Keratinocyte (primary cell): ENCODE measurements around the gene GDF9. TPM values are rescaled to one million over a fixed set of nuclear protein-coding genes. Genes with fewer than 3 reads are reported as not detected.

Experiments used
- DNase-seq: peaks from one replicate; pipeline ENCODE4 v3.0.0-alpha.2; 2011; ENCODE audit warnings: low read depth, missing footprints, low spot score
- FAIRE-seq: peaks from 2 replicates; lab custom pipeline; 2011; peaks lifted over from hg19 to GRCh38; lab: Jason Lieb, UNC
- H2AFZ ChIP-seq: 2 replicates; pipeline ENCODE4 v1.6.0; 2012; ENCODE audit warnings: low read length, control low read depth, inconsistent platforms; ENCODE audit not compliant: control insufficient read depth
- H3K27ac ChIP-seq: 2 replicates; pipeline ENCODE4 v1.5.1; 2011; ENCODE audit warnings: low read length; ENCODE audit not compliant: control insufficient read depth, insufficient read depth
- H3K27me3 ChIP-seq: 3 replicates; pipeline ENCODE4 v1.6.0; 2011; ENCODE audit warnings: low read length; ENCODE audit not compliant: control insufficient read depth, insufficient read depth; ENCODE audit errors: extremely low read depth
- H3K36me3 ChIP-seq, 2 experiments: 2 replicates in 1 of 2; 3 replicates in 1 of 2; pipeline ENCODE4 v1.5.1; 2011; ENCODE audit warnings: low read length in 2 of 2, mild to moderate bottlenecking in 1 of 2; ENCODE audit not compliant: control insufficient read depth in 2 of 2, insufficient read depth in 2 of 2; ENCODE audit errors: extremely low read depth in 1 of 2
- H3K4me1 ChIP-seq: 3 replicates; pipeline ENCODE4 v1.5.1; 2011; ENCODE audit warnings: low read length; ENCODE audit not compliant: control insufficient read depth, insufficient read depth; ENCODE audit errors: extremely low read depth
- H3K4me2 ChIP-seq: 3 replicates; pipeline ENCODE4 v1.6.0; 2011; ENCODE audit warnings: low read depth, low read length; ENCODE audit not compliant: control insufficient read depth, insufficient read depth; ENCODE audit errors: extremely low read depth
- H3K4me3 ChIP-seq, 3 experiments: fragments of 200-600 bp in 1 of 3; sonication (generic) in 1 of 3; 2 replicates in 2 of 3; 3 replicates in 1 of 3; pipeline ENCODE4 v1.5.1; 2011 to 2016; ENCODE audit warnings: low read length in 3 of 3, mild to moderate bottlenecking in 3 of 3, control low read depth in 2 of 3, inconsistent platforms in 1 of 3, low read depth in 1 of 3, mixed read lengths in 1 of 3, mixed run types in 1 of 3, moderate library complexity in 1 of 3; ENCODE audit not compliant: control insufficient read depth in 2 of 3, insufficient read depth in 2 of 3; ENCODE audit errors: extremely low read depth in 1 of 3
- H3K79me2 ChIP-seq: 2 replicates; pipeline ENCODE4 v1.6.0; 2012; ENCODE audit warnings: low read length; ENCODE audit not compliant: control insufficient read depth, insufficient read depth
- H3K9ac ChIP-seq: 3 replicates; pipeline ENCODE4 v1.6.0; 2011; ENCODE audit warnings: low read length; ENCODE audit not compliant: control insufficient read depth, insufficient read depth; ENCODE audit errors: extremely low read depth
- H3K9me1 ChIP-seq: 3 replicates; pipeline ENCODE4 v1.6.0; 2011; ENCODE audit warnings: low read length; ENCODE audit not compliant: control insufficient read depth, insufficient read depth; ENCODE audit errors: extremely low read depth
- H3K9me3 ChIP-seq: 2 replicates; pipeline ENCODE4 v1.5.1; 2012; ENCODE audit warnings: low read depth, low read length; ENCODE audit not compliant: control insufficient read depth
- H4K20me1 ChIP-seq: 3 replicates; pipeline ENCODE4 v1.6.0; 2011; ENCODE audit warnings: low read length; ENCODE audit not compliant: control insufficient read depth, insufficient read depth; ENCODE audit errors: extremely low read depth
- EZH2 ChIP-seq: IDR thresholded peaks from one replicate; pipeline ENCODE4 v1.6.1; 2012; ENCODE audit warnings: inconsistent platforms, mild to moderate bottlenecking, low read length, moderate library complexity
- dilution Hi-C: fragments of 300-500 bp; cut with MboI; formaldehyde crosslinking; loops from one replicate; pipeline ENCODE4 v1.7.0; 2020; ENCODE audit warnings: low sequenced_read_pairs; ENCODE audit not compliant: extremely low pct_ligation_motif_present
- polyA plus RNA-seq, 5 experiments: library from polyadenylated mRNA; depleted of rRNA in 3 of 5; stranded (reverse) in 3 of 5; stranded (forward) in 1 of 5; unstranded in 1 of 5; fragments of >200 nt; gene quantifications; 1 replicate in 1 of 5; 2 replicates in 3 of 5; 3 replicates in 1 of 5; pipeline versions ENCODE4 v1.2.1 to v1.2.3, GENCODE V29; 2011 to 2012; ENCODE audit warnings: missing spikeins in 2 of 5, low read depth in 1 of 5, low replicate concordance in 1 of 5
- TF ChIP-seq, protein P1 (sequence below), 3 experiments: IDR thresholded peaks in 1 of 3; conservative IDR thresholded peaks in 1 of 3; optimal IDR thresholded peaks in 1 of 3; 2 replicates in 2 of 3; 3 replicates in 1 of 3; pipeline versions ENCODE3 to v1.5.1; 2011; ENCODE audit warnings: low read length in 3 of 3, mild to moderate bottlenecking in 3 of 3, moderate library complexity in 2 of 3, control low read depth in 1 of 3, inconsistent platforms in 1 of 3; ENCODE audit not compliant: insufficient read depth in 2 of 3; ENCODE audit errors: extremely low read depth in 1 of 3

The GDF9 gene
- polyA plus RNA-seq, 1 donor (not counting 4 experiments of a cell fraction or from before 2014, with no cell fraction given) = 0.21 TPM

- Histone ChIP-seq H3K4me3 (no peak overlapping the region), H3K36me3 (peaks cover 13 to 19% of the 10 kb centered on the region in 2 experiments), H3K4me1 (no peaks in the 10 kb centered on the region), H3K4me2 (no peak overlapping the region), H3K9me3 (no peaks in the 10 kb centered on the region), H3K79me2 (peaks cover 3% of the 10 kb centered on the region), H2AFZ (no peak overlapping the region), H4K20me1 (no peaks in the 10 kb centered on the region), H3K9me1 (no peaks in the 10 kb centered on the region), H3K27me3 (no peaks in the 10 kb centered on the region), H3K27ac (no peak overlapping the region), H3K9ac (no peak overlapping the region)
- FAIRE-seq = no peak
- dilution Hi-C loops = no loop called here
- no peak for DNase-seq
- TF ChIP-seq, protein P1, sequence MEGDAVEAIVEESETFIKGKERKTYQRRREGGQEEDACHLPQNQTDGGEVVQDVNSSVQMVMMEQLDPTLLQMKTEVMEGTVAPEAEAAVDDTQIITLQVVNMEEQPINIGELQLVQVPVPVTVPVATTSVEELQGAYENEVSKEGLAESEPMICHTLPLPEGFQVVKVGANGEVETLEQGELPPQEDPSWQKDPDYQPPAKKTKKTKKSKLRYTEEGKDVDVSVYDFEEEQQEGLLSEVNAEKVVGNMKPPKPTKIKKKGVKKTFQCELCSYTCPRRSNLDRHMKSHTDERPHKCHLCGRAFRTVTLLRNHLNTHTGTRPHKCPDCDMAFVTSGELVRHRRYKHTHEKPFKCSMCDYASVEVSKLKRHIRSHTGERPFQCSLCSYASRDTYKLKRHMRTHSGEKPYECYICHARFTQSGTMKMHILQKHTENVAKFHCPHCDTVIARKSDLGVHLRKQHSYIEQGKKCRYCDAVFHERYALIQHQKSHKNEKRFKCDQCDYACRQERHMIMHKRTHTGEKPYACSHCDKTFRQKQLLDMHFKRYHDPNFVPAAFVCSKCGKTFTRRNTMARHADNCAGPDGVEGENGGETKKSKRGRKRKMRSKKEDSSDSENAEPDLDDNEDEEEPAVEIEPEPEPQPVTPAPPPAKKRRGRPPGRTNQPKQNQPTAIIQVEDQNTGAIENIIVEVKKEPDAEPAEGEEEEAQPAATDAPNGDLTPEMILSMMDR (optimal IDR thresholded peaks at IDR 0.05 in 1 of 3, IDR thresholded peaks at IDR 0.05 in 1 of 3, conservative IDR thresholded peaks at IDR 0.05 in 1 of 3; ENCODE audit: extremely low read depth in 1 of 3, insufficient read depth in 2 of 3, low read length in 3 of 3) = no peak
- no peak for TF ChIP-seq EZH2
Measured at GRCh38 chr5:132901036-132901435, 34.8 kb upstream of the GDF9 start.

- no peaks in the 10 kb centered on the region for H3K9me3 ChIP-seq
- TF ChIP-seq, protein P1 (optimal IDR thresholded peaks at IDR 0.05 in 1 of 3, IDR thresholded peaks at IDR 0.05 in 1 of 3, conservative IDR thresholded peaks at IDR 0.05 in 1 of 3; ENCODE audit: extremely low read depth in 1 of 3, insufficient read depth in 2 of 3, low read length in 3 of 3) = no peak
- no peak for TF ChIP-seq EZH2
- no peak overlapping the region for H3K4me3 ChIP-seq
- H3K9me1 ChIP-seq = no peaks in the 10 kb centered on the region
- H3K27me3 ChIP-seq = no peaks in the 10 kb centered on the region
- H3K36me3 ChIP-seq = peaks cover 22 to 24% of the 10 kb centered on the region in 2 experiments
- no peaks in the 10 kb centered on the region for H3K79me2 ChIP-seq
- H2AFZ ChIP-seq = no peak overlapping the region
- H3K9ac ChIP-seq = no peak overlapping the region
- FAIRE-seq (no peak), DNase-seq (no peak)
- H3K27ac ChIP-seq = no peak overlapping the region
- H3K4me1 ChIP-seq = no peaks in the 10 kb centered on the region
- no peaks in the 10 kb centered on the region for H4K20me1 ChIP-seq
- dilution Hi-C loops = no loop called here
- H3K4me2 ChIP-seq = no peak overlapping the region
Measured at GRCh38 chr5:132898094-132898493, 31.8 kb upstream of the GDF9 start.
